Activated CD4-positive, alpha-beta T cell treated with anti-CD3 and anti-CD28 coated beads, Interleukin-2, amount 50 U/mL, for 1 hour (primary cell): ENCODE measurements around the gene ELOVL7.
A peak's percentile ranks its signal among the peaks of the same experiment; 100 is the strongest.
"Not testable (repeated sequence)": the region's sequence is repeated elsewhere in the genome, so short reads cannot be mapped to it uniquely, and the experiment has no call there.

Experiments used
- DNase-seq: peaks from one replicate; pipeline ENCODE4 v3.0.0-alpha.2; 2020

ELOVL7 gene

DNA sequence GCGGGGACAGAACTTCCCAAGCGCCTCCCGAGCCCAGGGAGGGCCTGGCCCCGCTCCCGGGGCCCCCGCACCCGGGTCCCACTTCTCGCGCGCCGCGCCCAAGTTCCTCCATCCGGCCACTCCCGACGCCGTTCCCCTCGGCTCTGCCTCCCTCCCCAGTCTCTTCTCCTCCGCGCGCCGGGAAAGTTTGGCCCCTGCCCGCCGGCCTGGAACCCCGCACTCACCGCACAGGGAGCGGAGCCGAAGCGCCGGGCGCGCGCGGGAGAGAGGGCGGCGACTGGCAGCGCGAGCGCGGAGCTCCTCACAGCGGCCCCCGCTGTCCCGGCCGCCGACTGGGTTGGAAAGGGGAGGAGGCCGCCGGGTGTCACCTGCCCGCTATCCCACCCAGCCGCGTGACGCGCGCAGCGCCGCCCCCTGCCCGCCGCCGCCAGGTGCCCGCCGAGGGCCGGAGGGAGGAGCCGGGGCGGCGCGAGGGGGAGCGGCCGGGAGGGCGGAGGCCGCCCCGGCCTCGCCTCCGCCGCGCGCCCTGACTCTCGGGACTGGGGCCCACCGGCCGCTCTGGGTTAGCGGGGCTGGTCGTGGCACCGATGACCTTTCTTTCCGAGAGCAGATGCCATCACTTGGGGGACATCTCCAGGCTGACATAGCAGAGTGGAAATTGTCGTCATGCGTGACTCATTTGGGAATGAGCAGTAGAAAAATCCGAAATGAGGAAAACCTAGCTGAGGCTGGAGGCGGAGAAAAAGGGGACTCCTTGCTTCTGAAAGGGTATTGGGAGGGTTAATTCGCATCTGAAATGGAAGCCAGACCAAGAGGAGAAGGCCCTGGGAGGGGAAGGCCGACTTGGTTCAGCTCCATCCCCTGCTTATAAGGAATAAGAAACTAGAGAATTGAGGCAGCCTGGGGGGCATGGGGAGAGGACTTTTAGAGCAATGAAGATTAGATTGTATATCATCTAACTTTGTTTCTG is at the start of gene ELOVL7:
Gene ELOVL7, minus strand, starts transcription at position 334 of the 970 bp plus-strand sequence. CDS start 56,872 bp downstream, outside the sequence.
- DNase-seq = peak; percentile 5

DNA sequence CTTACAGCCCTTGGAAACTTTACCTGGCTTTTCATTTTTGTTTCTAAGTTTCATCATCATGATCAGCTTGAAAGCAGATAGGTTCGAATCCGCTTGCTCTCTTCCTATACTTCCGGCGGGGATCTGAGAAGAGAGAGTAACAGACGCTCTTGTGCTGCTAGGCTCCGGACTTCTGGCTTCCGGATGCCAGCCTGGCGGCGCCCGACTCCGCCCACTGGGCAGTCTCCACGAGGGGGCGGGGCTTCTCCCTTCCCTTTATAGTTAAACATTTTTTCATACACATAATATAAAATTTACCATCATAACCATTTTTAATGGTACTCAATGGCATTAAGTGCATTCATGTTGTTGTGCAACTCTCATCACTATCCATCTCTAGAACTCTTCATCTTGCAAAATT is 49.5 kb upstream of the ELOVL7 start:
- DNase-seq = no peak

DNA sequence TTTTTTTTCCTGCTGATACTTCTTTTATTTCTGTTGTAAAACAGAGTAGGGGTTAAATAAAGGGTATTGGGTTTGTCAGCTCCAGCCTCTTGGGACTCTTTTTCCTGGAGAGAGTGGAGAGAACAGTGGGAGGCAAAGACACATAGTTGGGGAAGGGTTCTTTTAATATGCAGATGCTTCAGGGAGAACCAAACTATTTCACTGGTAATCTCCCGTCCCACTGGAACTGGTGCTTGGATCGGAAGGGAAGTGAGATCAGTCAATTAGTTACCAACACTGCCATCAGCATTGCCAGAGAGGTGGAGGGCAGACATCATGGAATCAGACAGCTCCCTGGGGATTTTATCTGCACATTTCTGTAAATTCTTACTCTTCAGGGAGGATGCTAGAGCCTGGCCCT is 47.6 kb upstream of the ELOVL7 start:
- no peak for DNase-seq

DNA sequence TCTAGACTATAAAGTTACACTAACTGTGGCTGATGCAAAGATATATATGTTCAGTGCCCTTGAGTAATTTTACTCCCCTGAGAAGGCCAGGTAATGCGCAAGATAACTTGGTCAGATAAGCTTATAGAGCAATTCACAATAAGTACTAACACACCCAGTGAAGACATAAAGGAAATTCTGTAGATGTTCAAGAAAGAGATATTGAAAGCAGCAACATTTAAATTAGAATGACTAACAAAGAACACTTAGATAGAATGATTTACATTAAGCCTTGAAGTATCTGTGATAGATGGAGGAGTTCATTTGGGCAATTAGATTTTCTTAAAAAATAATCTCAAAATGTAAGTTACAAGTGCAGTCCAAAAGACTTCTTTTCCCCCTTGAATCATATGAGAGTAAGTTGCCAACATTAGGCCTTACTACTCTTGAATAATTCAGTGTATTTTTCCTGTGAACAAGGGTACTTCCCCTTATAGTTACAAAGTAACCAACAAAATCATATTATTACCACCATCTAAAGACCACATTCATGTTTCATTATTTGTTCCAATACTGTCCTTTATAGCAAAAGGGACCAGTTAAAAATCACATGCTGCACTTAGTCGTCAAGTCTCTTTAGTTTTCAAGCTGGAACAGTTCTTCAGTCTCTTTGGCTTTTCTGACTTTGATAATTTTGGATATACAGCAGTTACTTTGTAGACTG is 44.4 kb upstream of the ELOVL7 start:
- no peak for DNase-seq

DNA sequence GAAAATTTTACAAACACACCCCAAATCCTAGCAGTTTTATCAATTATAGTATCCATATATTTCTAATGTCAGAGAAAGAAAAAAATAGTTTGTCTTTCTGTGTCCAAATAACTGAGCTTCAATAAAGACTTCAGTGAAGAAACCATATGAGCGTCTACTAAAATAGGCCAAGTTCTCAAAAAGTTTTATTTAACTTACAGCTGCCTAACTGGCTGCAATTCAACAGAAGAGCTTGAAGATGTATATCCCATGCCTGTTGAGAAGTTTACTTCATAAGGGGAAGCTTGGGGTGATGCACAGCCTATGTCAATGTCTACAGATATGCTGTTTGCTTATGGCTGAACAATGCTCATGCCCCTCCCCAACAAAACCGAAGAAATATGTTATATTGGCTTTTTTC is 43.7 kb upstream of the ELOVL7 start:
- DNase-seq = no peak

DNA sequence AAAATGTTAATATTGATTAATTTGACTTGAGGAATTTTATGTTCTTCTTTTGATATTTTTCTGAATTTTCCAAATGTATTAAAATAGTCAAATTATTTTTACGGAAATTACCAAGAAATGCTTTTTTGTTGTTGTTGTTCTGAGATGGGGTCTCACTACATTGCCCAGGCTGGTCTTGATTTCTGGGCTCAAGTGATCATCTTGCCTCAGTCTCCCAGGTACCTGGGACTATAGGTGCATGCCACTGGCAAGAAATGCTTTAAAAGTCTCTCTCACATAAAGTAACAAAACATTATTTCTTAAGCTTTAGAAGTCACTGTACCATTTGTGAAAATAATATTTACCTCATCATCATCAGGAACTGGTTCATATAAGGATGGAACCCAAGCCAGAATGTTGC is 43.0 kb upstream of the ELOVL7 start:
- no peak for DNase-seq

DNA sequence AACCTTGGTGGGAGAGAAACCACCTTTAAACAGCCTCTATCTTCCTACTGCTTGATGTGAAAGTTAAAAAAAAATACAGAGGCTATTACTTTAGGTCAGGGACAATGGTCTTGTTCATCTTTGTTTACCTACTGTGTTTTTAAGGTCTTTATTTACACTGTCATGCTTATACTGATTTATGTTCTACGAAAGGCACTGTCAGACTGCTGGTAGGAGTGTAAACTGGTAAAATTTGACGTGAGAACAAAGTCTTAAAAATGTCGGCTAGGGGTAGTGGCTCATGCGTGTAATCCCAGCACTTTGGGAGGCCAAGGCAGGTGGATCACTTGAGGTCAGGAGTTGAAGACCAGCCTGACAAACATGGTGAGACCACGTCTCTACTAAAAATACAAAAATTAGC is 42.1 kb upstream of the ELOVL7 start:
- no peak for DNase-seq

DNA sequence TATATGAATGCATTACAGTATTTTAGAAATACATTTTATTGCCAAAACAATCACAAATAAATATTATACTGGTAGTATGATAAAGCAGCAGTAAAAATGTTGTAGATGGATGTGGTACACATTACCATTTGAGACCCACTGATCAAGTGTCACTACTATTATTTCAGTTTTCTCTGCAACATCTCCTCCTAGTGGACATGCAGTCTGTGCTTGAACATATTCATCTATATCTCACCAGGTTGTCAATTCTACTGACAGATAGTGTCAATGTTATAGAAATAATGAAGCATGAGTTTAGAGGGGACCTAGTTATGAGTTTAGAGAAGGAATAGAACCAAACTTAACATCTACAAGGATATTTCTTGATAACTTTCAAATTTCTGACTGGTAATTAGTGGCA is 39.2 kb upstream of the ELOVL7 start:
- DNase-seq = no peak

DNA sequence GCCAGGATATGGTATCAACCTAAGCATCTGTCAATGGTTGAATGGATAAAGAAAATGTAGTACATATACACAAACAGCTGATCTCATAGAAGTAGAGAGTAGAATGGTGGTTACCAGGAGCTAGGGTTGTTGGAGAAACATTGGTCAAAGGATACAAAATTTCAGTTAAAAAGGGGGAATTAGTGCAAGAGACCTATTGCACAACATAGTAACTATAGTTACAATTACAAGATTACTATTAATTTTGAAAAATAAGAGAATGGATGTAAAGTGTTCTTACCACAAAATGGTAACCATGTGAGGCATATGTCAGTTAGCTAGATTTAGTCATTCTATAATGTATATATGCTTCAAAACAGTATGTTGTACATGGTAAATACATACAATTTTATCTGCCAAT is 28.8 kb upstream of the ELOVL7 start:
- no peak for DNase-seq

DNA sequence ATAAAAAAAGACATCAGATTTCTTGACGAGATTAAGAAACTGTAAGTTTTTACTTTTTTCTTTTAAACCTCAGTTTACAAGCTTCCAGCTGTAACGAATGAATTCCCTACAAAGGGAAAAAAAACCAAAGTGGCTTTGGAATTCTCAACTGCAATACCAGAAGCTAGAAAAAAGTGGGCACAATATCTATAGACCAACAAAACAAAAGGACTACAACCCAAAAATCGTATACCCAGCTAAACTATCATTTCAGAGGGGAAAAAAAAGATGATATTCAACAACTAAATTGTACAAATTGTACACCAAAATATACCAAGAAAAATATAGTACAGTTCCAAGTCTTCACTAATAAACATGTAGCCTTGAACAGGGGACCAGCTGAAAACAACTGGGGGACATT is 26.8 kb upstream of the ELOVL7 start:
- no peak for DNase-seq

DNA sequence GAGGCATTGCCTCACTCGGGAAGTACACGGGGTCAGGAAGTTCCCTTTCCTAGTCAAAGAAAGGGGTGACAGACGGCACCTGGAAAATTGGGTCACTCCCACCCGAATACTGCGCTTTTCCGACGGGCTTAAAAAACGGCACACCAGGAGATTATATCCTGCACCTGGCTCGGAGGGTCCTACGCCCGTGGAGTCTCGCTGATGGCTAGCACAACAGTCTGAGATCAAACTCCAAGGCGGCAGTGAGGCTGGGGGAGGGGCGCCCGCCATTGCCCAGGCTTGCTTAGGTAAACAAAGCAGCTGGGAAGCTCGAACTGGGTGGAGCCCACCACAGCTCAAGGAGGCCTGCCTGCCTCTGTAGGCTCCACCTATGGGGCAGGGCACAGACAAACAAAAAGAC is 16.5 kb upstream of the ELOVL7 start:
- DNase-seq = not testable (repeated sequence)

DNA sequence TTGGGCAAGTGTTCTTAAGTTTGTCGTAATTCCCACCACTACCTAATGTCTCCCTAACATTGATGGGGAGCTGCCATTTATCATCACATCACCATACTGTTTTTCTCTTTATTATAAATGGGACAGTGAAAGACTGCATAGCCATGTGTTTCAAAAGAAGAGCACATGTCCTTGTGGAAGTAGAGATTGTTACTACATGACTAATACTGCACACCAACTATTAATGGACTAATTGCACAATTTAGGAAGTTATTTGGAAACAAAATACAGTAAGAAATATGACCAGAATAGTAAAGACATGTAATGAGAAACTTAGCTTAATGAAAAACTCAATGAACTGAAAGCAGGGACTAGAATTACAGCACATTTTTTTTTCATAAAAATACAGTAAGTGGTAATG is 12.0 kb upstream of the ELOVL7 start:
- no peak for DNase-seq

DNA sequence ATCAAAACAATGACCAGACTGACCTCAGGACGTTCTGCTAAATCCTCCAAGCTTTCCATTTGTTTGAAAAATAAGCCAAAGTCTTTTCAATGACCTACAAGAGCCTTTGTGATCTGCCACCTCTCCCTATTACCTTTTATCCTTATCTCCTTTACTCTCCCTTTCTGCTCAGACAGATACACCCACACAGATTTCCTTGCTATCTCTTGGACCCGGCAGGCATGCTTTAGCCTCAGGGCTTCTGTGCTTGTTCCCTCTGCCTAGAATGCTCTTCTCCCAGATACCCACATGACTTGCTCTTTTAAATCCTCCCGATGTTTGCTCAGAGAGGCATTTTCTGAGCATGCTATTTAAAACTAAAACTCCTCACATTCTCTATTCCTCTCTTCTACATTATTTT is 8.9 kb upstream of the ELOVL7 start:
- no peak for DNase-seq

DNA sequence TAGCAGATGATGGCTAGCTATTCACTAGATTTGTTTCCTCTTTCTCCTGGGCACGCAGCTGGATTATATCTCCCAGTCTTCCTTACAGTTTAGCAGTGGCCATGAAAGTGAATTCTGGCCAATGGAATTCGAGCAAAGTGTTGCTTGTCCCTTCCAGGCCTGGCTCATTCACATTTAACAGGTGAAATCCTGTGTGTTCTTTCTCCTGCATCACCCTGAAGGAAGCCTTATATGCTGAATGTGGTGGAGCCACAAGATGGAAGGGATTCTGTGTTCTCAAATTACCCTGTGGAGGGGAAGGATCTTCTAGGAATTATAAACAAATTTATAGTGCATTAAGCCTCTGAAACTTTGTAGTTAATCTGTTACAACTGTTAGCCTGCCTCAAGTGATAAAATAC is 8.2 kb upstream of the ELOVL7 start:
- DNase-seq = no peak

DNA sequence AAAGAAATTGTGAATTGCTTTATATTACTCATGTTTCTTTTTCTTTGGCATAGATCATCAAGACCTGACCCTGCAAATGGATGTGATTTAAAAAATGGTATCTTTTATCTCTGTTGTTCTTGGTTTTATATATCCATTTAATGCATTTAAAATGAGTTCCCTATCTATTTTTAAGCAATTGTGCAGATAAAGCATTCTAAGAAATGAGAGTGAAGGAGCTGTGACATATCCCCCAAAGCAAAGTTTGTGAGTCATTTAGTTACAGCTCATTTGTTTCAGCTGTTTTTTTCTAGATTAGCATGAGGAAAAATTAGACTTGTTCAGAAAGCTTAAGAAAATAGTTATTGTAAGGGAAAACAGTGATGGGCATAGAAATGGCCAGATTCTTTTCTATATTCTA is 7.6 kb upstream of the ELOVL7 start:
- no peak for DNase-seq

DNA sequence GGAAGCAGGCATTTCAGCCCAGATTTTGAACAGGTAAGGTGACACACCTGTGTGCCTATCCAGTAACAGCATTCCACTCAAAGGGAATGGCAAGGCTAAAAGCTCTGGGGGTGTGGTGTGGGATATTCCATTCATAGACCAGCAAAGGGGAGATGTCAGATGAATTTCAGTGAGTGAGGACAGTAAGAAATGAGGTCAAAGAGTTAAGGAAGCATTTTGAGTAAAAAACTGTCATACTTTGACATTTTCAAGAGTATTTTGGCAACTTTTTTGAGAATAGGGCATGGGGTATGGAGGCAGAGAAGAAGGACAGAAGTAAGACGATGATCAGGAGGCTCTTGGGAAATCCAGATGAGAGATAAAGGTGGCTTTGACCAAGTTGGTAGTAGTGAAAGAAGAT is 2.2 kb upstream of the ELOVL7 start:
- DNase-seq = no peak

DNA sequence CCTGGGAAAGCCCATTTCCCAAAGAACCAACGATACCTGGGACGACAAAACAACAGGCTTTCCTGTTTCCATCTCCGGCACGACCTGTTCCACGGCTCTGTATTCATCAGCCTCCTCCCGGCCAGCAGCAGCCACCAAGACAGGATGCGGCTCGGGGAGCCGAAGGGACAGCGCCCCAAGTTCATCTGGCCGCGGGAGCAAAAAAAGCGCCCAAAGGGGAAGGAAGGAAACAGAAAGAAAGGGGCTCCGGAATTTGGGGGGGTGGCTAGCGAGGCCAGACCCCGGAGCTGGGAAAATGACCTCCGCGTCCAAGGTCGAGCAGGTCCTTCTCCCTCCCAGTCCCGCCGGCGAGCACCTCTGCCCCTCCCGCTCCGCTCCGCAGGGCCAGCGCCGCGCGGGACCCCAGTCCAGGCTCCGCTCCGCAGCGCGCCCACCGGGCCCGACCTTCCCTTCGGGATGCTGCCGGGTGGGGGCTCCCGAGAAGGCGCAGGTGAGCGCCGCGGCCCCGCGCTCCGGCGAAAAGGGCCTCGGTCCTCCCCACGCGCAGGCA is 608 bp downstream of the ELOVL7 start:
- no peak for DNase-seq

DNA sequence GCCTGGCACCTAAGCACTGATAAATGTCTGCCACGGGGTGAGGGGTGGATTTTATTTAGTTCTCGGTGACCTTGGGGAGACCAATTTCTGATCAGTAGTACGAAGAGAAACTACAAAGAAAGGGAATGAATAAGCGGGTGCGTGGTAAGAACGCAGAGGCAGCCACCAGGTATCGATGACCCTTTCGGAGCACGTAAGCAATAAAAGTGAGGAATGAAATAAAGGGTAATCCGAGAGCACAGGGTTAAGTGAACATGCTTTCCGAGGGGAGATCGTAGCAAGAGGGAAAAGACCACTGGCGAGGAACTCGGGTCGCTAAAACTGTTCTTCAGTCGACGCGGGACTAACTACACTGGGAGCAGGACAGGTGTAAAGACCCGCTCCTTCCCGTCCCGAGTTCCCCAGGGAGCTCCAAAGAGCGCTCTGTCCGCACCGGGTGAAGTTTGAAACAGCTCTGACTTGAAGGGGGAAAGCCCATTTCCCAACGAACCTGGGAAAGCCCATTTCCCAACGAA is 1.1 kb downstream of the ELOVL7 start:
- no peak for DNase-seq

DNA sequence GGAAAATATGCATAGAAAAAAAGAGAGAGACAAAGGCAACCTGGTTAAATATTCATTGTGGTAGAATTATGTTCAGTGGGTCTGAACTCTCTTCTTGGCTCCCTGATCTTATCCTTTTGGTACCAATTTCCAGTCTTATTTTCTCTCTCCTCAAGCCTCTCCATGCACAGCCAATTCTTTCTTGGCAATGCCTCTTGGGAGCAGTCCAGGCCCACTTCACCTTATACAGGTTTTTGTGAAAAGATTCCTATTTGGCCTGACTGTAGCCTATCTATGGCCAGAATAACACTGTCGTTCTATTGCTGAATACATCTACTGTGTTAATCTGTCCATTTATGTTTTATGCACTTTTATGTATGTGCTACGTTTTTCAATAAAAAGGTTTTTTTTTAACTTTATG is 2.7 kb downstream of the ELOVL7 start:
- DNase-seq = no peak

DNA sequence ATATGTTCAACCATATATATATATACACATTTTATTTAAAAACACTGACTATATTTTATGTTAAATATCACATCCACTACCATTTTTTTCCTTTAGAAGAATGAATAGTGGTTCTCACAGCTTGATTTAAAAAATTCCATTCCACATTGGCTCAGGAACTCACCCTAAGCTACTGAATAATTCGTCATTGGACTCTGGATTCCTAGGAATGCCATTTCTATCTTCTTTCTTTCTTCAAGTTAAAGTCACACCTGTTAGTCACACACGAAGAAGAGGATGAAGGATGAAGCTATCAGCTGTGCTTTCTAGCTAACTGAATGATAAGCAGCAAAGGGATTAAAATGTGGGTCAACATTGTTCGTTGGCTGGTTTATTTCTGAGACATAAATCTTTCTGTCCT is 7.9 kb downstream of the ELOVL7 start:
- DNase-seq = no peak

DNA sequence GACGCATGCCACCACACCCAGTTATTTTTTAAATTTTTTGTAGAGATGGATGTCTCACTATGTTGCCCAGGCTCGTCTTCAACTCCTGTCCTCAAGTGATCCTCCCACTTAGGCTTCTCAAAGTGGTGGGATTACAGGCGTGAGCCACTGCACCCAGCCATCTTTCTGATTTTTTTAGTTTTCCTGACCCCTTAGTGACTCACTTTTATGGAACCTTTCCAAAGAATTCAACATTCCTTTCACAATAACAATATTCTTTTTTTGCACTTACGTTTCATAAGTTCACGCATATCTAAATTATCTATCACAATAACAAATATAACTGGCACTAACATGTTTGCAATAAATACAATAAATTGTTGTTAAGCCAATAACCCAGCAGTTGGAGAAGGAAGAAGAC is 8.5 kb downstream of the ELOVL7 start:
- no peak for DNase-seq

DNA sequence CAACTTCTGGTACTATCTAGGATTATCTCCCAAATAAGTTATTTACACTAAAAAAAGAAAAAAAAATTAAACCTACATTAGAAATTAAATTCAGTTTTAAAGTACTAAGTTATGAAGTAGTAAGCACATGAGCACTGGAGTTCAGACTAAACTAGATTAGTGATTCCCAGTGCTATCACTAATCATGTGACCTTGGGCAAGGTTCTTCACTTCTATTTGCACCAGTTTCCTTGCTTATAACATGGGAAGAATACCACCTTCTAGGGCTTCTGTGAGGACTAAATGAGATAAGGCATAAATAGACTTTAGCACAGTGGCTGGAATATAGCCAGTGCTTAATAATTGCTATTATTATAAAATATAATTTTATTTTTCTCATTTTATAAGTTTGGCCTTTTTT is 10.5 kb downstream of the ELOVL7 start:
- DNase-seq = no peak

DNA sequence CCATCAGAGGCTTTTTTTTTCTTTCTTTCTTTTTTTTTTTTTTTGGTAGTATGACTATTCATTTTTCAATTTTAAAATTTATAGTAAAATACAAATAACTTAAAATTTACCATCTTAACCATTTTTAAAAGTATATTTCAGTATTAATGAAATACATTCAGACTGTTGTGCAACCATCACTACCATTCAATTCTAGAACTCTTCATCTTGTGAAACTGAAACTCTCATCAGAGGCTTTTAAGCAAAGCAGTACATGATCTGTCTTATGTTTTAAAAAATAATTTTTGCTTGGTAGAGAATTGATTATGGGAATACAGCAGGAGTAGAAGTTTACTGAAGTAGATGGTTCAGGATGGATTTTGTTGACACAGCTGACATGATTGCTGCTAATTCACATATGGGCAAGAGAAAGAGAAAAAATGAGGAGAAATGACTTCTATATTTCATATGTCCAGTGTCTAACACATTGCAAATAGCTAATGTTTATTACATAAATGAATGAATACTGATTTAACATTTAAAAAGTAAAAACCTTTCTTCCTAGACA is 13.4 kb downstream of the ELOVL7 start:
- no peak for DNase-seq
